ENCODE measurements around the gene GORASP2. TPM values are rescaled to one million over a fixed set of nuclear protein-coding genes. Genes with fewer than 3 reads are reported as not detected.

Gene GORASP2
- total and polyA plus RNA-seq, 2 of the 8 experiments (the other 6 are each of a cell fraction or from before 2014, with no cell fraction given) = 86.8 to 214 TPM

GRCh38 chr2:170974304-170974993 is 45.4 kb downstream of the GORASP2 start:
- Histone ChIP-seq H3K9ac (replicated peaks in 1 of 4; ENCODE audit: extremely low read depth in 1 of 4, low read depth in 3 of 4, low read length in 3 of 4) (no peak overlapping the region), H2AK5ac (ENCODE audit: low read depth, low read length) (0 out of 2 replicates have a peak overlapping the region, but pooled peaks have one; percentile 61), H3K79me1 (ENCODE audit: low read depth, low read length) (no peaks in the 10 kb centered on the region), H2BK15ac (ENCODE audit: low read length) (no peak overlapping the region), H2BK20ac (ENCODE audit: low read length) (peak overlapping the region; percentile 8; the same call in 1 of the 2 replicates), H3K18ac (ENCODE audit: extremely low read depth, low read length) (no peak overlapping the region), H2BK5ac (ENCODE audit: low read depth, low read length) (no peak overlapping the region), H3K23ac (ENCODE audit: insufficient read length) (no peak overlapping the region), H3K4me3 (ENCODE audit: extremely low read depth in 1 of 4, insufficient read depth in 2 of 4, low read depth in 3 of 4, low read length in 4 of 4) (peak overlapping the region in 1 of 4 experiments; percentile 58; a peak in 2 of 8 replicates), H4K20me1 (replicated peaks in 1 of 2; ENCODE audit: control insufficient read depth in 1 of 2, insufficient read depth in 2 of 2, low read length in 2 of 2) (no peaks in the 10 kb centered on the region), H3K27me3 (replicated peaks in 1 of 4; ENCODE audit: control insufficient read depth in 3 of 4, extremely low read depth in 1 of 4, insufficient read depth in 3 of 4, low read length in 3 of 4) (no peaks in the 10 kb centered on the region), H3K56ac (replicated peaks; ENCODE audit: insufficient read length, low read depth, low read length) (no peak overlapping the region), H3K23me2 (ENCODE audit: low read depth, low read length) (no peaks in the 10 kb centered on the region; the same call in 1 of the 2 replicates), H3K4me2 (ENCODE audit: insufficient read depth in 1 of 2, low read depth in 2 of 2, low read length in 2 of 2) (peak overlapping the region in 1 of 2 experiments; percentile 34; a peak in 2 of 4 replicates), H3K36me3 (ENCODE audit: control insufficient read depth in 2 of 4, insufficient read depth in 4 of 4, low read length in 3 of 4) (no peaks in the 10 kb centered on the region), H3K27ac (ENCODE audit: low read depth, low read length) (no peak overlapping the region), H4K5ac (ENCODE audit: insufficient read length, low read depth, low read length) (no peak overlapping the region), H2BK12ac (ENCODE audit: low read depth, low read length) (peak overlapping the region; percentile 71; the same call in 1 of the 2 replicates), H4K8ac (ENCODE audit: extremely low read depth, insufficient read depth, low read length) (no peak overlapping the region), H2BK120ac (replicated peaks; ENCODE audit: low read depth, low read length) (no peak overlapping the region), H3K14ac (ENCODE audit: insufficient read length) (no peak overlapping the region), H3K79me2 (ENCODE audit: control insufficient read depth in 1 of 2, insufficient read depth in 2 of 2, low read length in 2 of 2) (no peaks in the 10 kb centered on the region), H4K91ac (replicated peaks; ENCODE audit: insufficient read length, low read length) (peak overlapping the region; percentile 10), H2AFZ (ENCODE audit: low read length) (no peak overlapping the region), H3K9me3 (ENCODE audit: insufficient read depth in 2 of 2, low read depth in 1 of 2, low read length in 1 of 2) (no peaks in the 10 kb centered on the region), H3K4ac (replicated peaks; ENCODE audit: insufficient read length, low read depth, low read length) (peak overlapping the region; percentile 70), H3K4me1 (replicated peaks in 1 of 4; ENCODE audit: control insufficient read depth in 3 of 4, insufficient read depth in 4 of 4, low read length in 3 of 4) (peaks cover 0 to 10% (median 3%) of the 10 kb centered on the region in 4 experiments; a peak in 6 of 7 replicates)
- TF ChIP-seq KDM4A (IDR thresholded peaks at IDR 0.05; ENCODE audit: low read depth, low read length, severe bottlenecking) = no peak
- peak; percentile 84 for TF ChIP-seq TEAD4 (IDR thresholded peaks at IDR 0.05; ENCODE audit: low read depth, low read length)
- TF ChIP-seq GTF2F1 (IDR thresholded peaks at IDR 0.05; ENCODE audit: borderline replicate concordance, low read depth, low read length) = no peak
- no peak for TF ChIP-seq SAP30 (IDR thresholded peaks at IDR 0.05; ENCODE audit: insufficient read depth, insufficient replicate concordance, low read length)
- TF ChIP-seq MAX (IDR thresholded peaks at IDR 0.05) = peak; percentile 43; the same call in 1 of the 2 replicates
- no peak for TF ChIP-seq HDAC6 (IDR thresholded peaks at IDR 0.05; ENCODE audit: low read depth, low read length)
- no peak for TF ChIP-seq TBP (IDR thresholded peaks at IDR 0.05; ENCODE audit: low read depth, low read length)
- no peak for TF ChIP-seq RBBP5 (IDR thresholded peaks at IDR 0.05; ENCODE audit: borderline replicate concordance, low read depth, low read length)
- TF ChIP-seq ATF3 (IDR thresholded peaks at IDR 0.05; ENCODE audit: insufficient read depth, low read depth, low read length) = no peak
- POLR2A ChIA-PET (ENCODE audit: partially characterized antibody) = interaction anchor here (0.9 to 4.5 kb wide), 6 partner anchors 11 to 459 kb away, joined by 3 to 18 read pairs (median 4); partner anchors contain the start of genes DCAF17 and METTL8
- FAIRE-seq = no peak
- no peak for DNase-seq (ENCODE audit: low read depth in 1 of 2, low spot score in 2 of 2)
- CTCF ChIA-PET (ENCODE audit: partially characterized antibody) = interaction anchor here (0.9 to 6.0 kb wide), 5 partner anchors 13 to 474 kb away, joined by 3 to 49 read pairs (median 4); no protein-coding TSS in a partner anchor
- WGBS, 2 experiments (ENCODE audit: extremely low coverage in 1 of 2, insufficient coverage in 1 of 2, insufficient read length in 1 of 2, insufficient replicate concordance in 2 of 2, low coverage in 1 of 2, low lambda C conversion rate in 2 of 2, missing lambda C conversion rate in 1 of 2) = 85% methylated on average over 11 of the region's 11 CpGs; no CpG with 5 or more reads in 1 of the 2 experiments

Measured in H1 (cell line).